Renal cortex interstitium (tissue), 11 donors: ENCODE data around the gene STYXL1. TPM values are rescaled to one million over a fixed set of nuclear protein-coding genes. Genes with fewer than 3 reads are reported as not detected.
"Not testable (repeated sequence)": the region's sequence is repeated elsewhere in the genome, so short reads cannot be mapped to it uniquely, and the experiment has no call there.

Source experiments
- DNase-seq, 11 donors: peaks; one replicate each; pipeline ENCODE4 v3.0.0-alpha.2; 2013; ENCODE audit warnings: low read depth in 9 of 11, low spot score in 4 of 11; ENCODE audit errors: extremely low read depth in 1 of 11
- polyA plus RNA-seq, 3 donors: library from polyadenylated mRNA; unstranded; fragments of 120-200 nt; gene quantifications; one replicate each; pipeline ENCODE4 v1.2.1, GENCODE V29; 2013; ENCODE audit not compliant: insufficient read length in 3 of 3

The STYXL1 gene
- polyA plus RNA-seq, 3 donors = 45.8 to 56.3 (median 48.4) TPM

- no peak for DNase-seq
Observed at GRCh38 chr7:76071316-76072242, 23.8 kb upstream of the STYXL1 start.

DNA sequence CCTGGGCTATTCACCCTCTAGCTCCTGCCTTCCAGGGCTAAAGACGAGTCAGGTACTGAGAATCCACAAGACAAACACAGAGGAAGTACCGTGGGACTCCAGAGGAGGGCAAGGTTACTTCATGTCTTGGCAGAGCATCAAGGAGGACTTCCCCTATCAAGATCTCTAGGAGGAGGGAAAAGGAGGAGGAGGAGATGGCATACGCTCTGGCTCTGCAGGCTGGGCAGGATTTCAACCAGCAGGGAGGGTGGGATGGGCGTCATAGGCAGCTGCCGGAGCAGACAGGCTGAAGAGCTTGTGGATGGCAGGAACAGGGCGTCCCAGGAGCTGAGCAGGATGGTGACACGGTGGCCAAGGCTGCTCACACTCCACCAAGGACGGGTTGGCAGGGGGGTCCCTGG is 21.4 kb upstream of the STYXL1 start:
- DNase-seq = peak in 2 of 11 donors; percentile 10 to 26

- no peak for DNase-seq
Observed at GRCh38 chr7:76066716-76067503, 19.1 kb upstream of the STYXL1 start.

- no peak for DNase-seq
Observed at GRCh38 chr7:76065016-76065612, 17.3 kb upstream of the STYXL1 start.

GRCh38 chr7:76064208-76064970 is 16.6 kb upstream of the STYXL1 start:
- no peak for DNase-seq

DNA sequence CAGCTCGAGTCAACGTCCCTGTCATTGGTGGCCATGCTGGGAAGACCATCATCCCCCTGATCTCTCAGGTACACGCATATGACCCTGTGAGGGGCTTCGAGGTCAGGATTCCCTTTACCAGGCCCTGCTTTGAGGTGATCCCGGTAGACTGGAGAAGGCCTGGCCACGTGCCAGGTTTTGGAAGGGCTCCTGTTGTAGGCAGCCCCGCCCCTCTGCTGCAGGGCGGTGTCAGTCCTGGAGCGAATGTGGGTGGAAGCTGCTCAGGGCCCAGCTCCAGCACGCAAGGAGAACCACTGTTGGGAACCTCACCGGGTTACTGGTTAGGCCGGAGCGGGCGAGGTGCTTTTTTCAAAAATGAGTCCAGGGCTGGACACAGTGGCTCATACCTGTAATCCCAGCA is 15.7 kb upstream of the STYXL1 start:
- no peak for DNase-seq

DNA sequence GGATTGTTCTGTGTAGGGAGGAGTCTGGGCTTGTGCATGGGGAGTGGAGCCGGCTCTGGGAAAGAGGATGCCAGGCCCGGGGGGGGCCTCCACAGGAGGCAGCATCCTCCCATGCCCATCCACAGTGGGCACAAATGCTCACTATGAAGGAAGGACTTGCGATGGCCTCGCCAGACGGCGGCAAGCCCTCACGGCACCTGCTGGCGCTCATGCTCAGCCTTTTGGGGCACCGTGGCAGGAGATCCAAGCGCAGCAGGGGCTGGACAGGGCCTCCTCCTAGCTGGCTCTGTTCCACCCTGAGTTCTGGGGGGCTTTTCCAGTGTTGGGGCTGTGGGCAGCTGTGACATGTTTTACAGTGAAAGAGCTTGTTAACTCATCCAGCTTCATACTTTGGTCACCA is 15.3 kb upstream of the STYXL1 start:
- DNase-seq = no peak

- no peak for DNase-seq
Observed at GRCh38 chr7:76062254-76062653, 14.5 kb upstream of the STYXL1 start.

DNA sequence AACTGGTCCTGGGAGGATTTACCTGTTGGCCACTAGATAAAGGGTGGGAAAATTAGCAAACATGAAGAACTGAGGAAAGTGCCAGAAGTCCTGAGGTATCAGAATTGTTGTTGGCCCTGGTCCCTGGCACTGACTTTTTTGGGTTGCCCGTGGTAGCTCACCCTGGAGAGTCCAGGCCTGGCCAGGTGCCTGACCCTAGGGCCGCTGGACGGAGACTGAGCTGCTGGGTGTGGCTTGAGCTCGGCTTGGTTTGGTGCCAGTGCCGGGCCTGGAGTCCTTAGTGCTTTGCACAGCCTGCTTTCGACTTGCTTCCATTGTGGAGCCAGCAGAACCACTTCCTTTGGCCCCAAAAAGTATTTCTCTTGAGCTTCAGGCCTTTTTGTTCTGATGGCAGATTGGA is 13.0 kb upstream of the STYXL1 start:
- no peak for DNase-seq

DNA sequence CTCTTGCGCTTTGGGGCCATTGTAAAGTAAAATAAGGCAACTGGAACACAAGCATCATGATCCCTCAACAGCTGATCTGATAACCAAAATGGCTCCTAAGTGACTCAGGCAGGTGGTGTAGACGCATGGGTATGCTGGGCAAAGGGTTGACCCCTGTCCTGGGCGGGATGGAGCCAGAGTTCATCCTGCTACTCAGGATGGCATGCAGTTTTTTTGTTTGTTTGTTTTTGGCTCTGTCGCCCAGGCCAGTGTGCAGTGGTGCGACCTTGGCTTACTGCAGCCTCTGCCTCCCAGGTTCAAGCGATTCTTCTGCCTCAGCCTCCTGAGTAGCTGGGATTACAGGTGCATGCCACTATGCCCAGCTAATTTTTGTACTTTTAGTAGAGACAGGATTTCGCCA is 10.9 kb upstream of the STYXL1 start:
- DNase-seq = not testable (repeated sequence)

DNA sequence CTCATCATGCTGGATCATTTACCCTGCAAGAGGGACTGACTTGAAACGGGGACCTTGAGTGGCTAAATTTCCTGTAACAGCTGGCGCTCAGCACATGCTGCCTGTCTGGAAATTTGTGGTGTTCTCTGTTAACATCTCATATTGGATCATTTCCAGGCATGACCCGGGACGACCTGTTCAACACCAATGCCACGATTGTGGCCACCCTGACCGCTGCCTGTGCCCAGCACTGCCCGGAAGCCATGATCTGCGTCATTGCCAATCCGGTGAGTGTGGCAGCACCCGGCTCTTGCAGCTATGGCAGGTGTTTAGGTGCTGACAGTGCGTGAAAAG is 10.0 kb upstream of the STYXL1 start:
- no peak for DNase-seq

DNA sequence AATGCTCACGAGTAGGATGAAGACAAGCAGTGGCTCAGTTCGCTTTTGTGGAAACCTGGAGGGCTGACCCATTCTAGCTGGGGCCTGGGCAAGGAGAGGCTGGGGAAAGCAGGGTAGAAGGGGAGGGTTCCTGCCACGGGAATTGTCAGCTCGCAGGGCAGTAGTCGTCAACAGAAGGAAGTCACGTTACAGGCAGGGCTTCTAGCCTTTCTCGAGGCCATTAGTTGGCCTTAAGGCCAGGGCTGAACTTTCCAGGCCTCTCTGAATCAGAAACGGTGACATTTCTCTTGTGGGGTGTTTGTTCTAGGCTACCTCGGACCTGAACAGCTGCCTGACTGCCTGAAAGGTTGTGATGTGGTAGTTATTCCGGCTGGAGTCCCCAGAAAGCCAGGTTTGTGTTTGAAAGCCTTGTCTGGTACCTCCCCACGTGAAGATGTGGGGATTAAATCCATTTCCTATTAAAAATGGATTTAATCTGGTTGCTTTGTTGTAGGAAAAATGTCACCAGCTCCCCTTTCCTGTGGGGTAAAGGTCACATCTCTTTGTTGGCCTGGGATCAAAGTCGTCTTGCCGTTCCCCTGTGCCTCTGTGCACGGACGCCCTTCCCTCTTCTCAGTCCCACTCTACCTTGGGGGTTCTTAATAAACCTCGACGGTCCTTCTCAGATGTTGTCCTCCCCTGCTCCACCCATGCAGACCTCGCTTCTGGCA is 9.5 kb upstream of the STYXL1 start:
- no peak for DNase-seq

- DNase-seq = no peak
Observed at GRCh38 chr7:76056241-76056640, 8.4 kb upstream of the STYXL1 start.

- no peak for DNase-seq
Observed at GRCh38 chr7:76054123-76055120, 6.6 kb upstream of the STYXL1 start.

DNA sequence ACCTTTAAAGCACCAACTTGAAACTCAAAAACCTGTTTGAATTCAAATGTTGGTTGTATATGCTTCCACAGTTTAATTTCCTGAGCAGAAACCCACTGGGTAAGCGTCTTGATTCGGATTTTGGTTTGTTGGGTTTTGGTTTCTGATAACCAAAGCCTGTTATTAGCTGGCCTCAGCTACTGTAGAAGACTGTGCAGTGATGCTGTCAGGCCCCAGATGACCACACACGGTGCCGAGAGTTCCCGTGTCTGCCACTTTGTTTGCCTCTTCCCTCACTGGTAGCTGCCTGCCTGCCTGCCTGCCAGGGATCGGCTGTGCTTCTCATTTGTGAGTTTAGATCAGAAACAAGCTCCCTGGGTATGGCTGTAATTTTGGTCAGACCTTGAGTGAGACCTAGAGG is 5.7 kb upstream of the STYXL1 start:
- no peak for DNase-seq

DNA sequence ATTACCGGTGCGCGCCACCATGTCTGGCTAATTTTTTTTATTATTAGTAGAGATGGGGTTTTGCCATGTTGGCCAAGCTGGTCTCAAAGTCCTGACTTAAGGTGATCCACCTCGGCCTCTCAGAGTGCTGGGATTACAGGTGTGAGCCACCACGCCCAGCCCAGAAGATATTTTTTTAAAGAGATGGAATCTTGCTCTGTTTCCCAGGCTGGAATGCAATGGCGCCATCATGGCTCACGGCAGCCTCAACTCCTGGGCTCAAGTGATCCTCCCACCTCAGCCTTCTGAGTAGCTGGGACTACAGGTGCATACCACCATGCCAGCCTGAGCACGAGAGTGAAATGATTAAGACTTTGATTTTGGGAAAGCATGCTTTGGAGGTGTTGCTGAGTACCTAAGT is 4.9 kb upstream of the STYXL1 start:
- DNase-seq = not testable (repeated sequence)

GRCh38 chr7:76051840-76052239 is 4.0 kb upstream of the STYXL1 start:
- no peak for DNase-seq

DNA sequence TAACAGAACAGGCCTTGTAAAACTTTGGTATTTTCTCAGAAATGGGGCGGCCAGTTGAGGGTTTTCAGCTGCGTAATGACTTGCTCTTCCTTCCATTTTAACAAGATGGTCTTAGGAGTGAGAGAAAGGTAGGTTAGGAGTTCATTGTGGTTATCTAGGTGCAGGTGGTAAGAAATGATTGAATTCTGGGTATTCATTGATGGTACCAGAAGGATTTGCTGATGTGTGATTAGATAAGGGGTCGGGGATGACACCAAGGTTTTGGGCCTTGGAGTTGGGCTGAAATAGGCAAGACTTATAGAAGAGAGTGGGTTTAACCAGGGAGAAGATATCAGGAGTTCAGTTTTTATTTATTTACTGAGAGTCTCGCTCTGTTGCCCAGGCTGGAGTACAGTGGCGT is 2.7 kb upstream of the STYXL1 start:
- DNase-seq = no peak
